Activated T-helper 1 cell treated with anti-CD3 and anti-CD28 coated beads, Interleukin-12 subunit alpha, Interleukin-12 subunit beta, Interleukin-2, Interleukin-4 antibody, amounts not matched to agents 30 ng/mL and 10 ng/mL and 1 ng/mL, durations not matched to agents 14 hours and 24 hours and 36 hours (primary cell): ENCODE data around the gene SHISAL2A. TPM values are rescaled to one million over a fixed set of nuclear protein-coding genes. Genes with fewer than 3 reads are reported as not detected.

ENCODE experiments used
- DNase-seq: peaks from one replicate; pipeline ENCODE4 v3.0.0; 2021; ENCODE audit warnings: low spot score
- H3K27ac Mint-ChIP-seq: one replicate; pipeline ENCODE4 v1.8.0; 2021; ENCODE audit warnings: mild to moderate bottlenecking, mixed read lengths
- H3K27me3 Mint-ChIP-seq: one replicate; pipeline ENCODE4 v1.8.0; 2022; ENCODE audit warnings: mild to moderate bottlenecking, moderate library complexity, mixed read lengths; ENCODE audit not compliant: insufficient read depth
- H3K36me3 Mint-ChIP-seq: one replicate; pipeline ENCODE4 v1.8.0; 2021; ENCODE audit warnings: low read depth, mixed read lengths
- H3K4me1 Mint-ChIP-seq: one replicate; pipeline ENCODE4 v1.8.0; 2021; ENCODE audit warnings: low read depth, mixed read lengths
- H3K4me3 Mint-ChIP-seq: one replicate; pipeline ENCODE4 v1.8.0; 2021; ENCODE audit warnings: mild to moderate bottlenecking, moderate library complexity, mixed read lengths
- H3K9me3 Mint-ChIP-seq: one replicate; pipeline ENCODE4 v1.8.0; 2021; ENCODE audit warnings: mixed read lengths
- intact Hi-C: fragments of 100-400 bp; cut with micrococcal nuclease; formaldehyde crosslinking; loops from one replicate; pipeline ENCODE4 v1.15.1; 2024
- total RNA-seq: library from RNA; stranded (reverse); gene quantifications from 2 replicates; pipeline ENCODE4 v1.2.3, GENCODE V29; 2022

The SHISAL2A gene
- total RNA-seq, 1 donor from 2014 or later = 5.7 TPM

DNA sequence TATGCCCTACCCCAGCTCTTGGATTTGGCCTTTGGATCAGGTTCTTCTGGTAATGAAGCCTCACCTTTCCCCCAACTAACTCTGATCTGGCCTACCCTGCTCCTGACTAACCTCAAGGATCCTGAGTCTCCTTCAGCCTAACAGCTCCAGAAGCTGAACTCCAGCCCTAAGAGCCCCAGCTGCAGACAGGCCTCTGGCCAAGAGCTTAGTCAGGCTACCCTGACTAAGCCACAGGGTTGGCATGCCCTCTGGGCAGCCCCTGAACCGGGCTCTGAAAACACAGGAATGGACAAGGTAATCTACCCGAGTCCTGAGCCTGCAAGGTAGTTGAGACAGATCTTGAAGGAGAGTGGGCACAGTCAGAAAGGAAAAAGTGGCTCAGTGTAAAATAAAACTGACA is 35.7 kb downstream of the SHISAL2A start:
- H3K9me3 Mint-ChIP-seq = no peaks in the 10 kb centered on the region
- H3K27me3 Mint-ChIP-seq = peaks cover 2% of the 10 kb centered on the region
- H3K27ac Mint-ChIP-seq = no peak overlapping the region
- H3K4me3 Mint-ChIP-seq = no peak overlapping the region
- no peaks in the 10 kb centered on the region for H3K4me1 Mint-ChIP-seq
- intact Hi-C loops = no loop called here
- no peak for DNase-seq
- H3K36me3 Mint-ChIP-seq = peaks cover 3% of the 10 kb centered on the region

DNA sequence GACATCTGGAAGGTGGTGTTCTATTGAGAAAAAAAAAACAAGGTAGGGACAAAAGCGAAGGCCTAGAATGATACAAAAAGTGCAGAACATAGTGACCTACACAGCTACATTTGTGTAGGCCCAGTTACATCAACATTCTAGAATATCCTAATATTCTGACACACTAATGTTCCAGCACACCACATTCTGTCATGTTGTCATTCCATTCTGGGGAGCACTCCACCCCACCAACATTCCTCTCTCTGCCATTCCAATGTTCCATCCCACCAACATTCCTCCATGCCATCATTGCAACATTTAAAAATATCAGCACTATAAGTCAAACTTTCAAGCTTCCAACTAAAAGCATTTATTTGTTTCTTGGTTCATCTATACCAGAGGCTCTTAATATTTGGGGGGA is 36.7 kb downstream of the SHISAL2A start:
- intact Hi-C loops = no loop called here
- no peak for DNase-seq
- H3K4me1 Mint-ChIP-seq = peaks cover 5% of the 10 kb centered on the region
- H3K36me3 Mint-ChIP-seq = peaks cover 3% of the 10 kb centered on the region
- peaks cover 2% of the 10 kb centered on the region for H3K27me3 Mint-ChIP-seq
- H3K9me3 Mint-ChIP-seq = no peaks in the 10 kb centered on the region
- H3K27ac Mint-ChIP-seq = no peak overlapping the region
- H3K4me3 Mint-ChIP-seq = no peak overlapping the region

DNA sequence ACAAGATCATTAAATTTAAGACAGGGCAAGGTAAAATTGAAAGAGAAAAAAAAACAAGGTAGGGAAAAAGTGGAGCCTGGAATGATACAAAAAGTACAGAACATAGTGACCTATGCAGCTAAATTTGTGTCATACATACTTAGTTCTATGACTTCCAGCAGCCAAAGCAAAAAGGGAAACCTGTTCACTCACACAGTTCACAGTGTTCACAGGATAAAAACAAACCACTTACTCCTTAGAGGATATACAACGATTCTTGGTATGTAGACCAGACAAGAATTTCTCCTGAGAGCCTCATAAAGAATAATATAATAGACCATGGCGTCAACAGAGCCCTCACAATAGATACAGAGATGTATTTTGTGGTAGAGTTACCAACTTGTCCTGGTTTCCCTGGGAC is 37.6 kb downstream of the SHISAL2A start:
- DNase-seq = no peak
- Mint-ChIP-seq H3K36me3 (peaks cover 3% of the 10 kb centered on the region), H3K9me3 (no peaks in the 10 kb centered on the region)

DNA sequence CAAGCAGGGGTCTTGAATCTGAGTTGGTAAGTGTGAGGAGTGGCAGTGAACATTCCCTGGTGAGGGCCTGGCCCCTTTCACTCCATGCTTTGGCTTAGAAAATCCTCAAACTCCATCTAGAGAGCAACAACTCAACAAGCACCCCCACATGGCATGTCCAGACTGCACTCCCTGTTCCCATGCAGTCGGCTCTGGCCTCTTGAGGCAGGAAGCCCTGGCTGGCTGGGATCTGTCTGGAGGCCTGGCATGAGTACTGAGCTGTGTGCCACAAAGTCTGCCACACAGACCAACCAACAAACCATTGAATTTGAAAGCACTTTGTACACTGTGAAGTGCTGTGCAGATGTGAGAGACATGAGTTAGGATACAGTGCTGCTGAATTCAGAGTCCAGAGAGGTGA is 40.0 kb downstream of the SHISAL2A start:
- intact Hi-C loops = no loop called here
- H3K4me3 Mint-ChIP-seq = no peak overlapping the region
- peaks cover 2% of the 10 kb centered on the region for H3K27me3 Mint-ChIP-seq
- peaks cover 3% of the 10 kb centered on the region for H3K36me3 Mint-ChIP-seq
- no peak overlapping the region for H3K27ac Mint-ChIP-seq
- H3K9me3 Mint-ChIP-seq = no peaks in the 10 kb centered on the region
- DNase-seq = no peak
- peaks cover 10% of the 10 kb centered on the region for H3K4me1 Mint-ChIP-seq

More for the DNA sequence above, 37.6 kb downstream of the SHISAL2A start:
- Mint-ChIP-seq H3K27ac (no peak overlapping the region), H3K4me1 (peaks cover 10% of the 10 kb centered on the region), H3K27me3 (peaks cover 2% of the 10 kb centered on the region), H3K4me3 (no peak overlapping the region)
- intact Hi-C loops = no loop called here

DNA sequence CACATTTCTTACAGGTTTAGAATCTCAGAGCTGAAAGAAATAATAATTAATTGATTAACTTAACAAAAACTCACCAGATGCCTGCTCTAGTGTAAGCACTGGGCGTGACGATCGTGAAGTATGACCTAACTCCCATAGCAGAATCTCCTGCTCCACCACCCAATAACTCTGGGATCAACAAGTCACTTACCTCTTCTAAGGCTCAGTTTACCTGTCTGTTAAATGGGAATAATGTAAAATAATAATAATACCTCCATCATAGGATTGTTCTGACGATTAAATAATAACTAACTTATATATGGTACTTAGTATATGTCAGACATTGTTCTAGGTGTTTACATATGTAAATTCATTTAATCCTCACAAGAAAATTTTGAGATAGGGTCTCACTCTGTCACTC is 40.5 kb downstream of the SHISAL2A start:
- H3K36me3 Mint-ChIP-seq = peaks cover 3% of the 10 kb centered on the region
- intact Hi-C loops = no loop called here
- H3K27ac Mint-ChIP-seq = no peak overlapping the region
- H3K4me1 Mint-ChIP-seq = peaks cover 10% of the 10 kb centered on the region
- no peak overlapping the region for H3K4me3 Mint-ChIP-seq
- peaks cover 2% of the 10 kb centered on the region for H3K27me3 Mint-ChIP-seq
- H3K9me3 Mint-ChIP-seq = no peaks in the 10 kb centered on the region
- DNase-seq = no peak

DNA sequence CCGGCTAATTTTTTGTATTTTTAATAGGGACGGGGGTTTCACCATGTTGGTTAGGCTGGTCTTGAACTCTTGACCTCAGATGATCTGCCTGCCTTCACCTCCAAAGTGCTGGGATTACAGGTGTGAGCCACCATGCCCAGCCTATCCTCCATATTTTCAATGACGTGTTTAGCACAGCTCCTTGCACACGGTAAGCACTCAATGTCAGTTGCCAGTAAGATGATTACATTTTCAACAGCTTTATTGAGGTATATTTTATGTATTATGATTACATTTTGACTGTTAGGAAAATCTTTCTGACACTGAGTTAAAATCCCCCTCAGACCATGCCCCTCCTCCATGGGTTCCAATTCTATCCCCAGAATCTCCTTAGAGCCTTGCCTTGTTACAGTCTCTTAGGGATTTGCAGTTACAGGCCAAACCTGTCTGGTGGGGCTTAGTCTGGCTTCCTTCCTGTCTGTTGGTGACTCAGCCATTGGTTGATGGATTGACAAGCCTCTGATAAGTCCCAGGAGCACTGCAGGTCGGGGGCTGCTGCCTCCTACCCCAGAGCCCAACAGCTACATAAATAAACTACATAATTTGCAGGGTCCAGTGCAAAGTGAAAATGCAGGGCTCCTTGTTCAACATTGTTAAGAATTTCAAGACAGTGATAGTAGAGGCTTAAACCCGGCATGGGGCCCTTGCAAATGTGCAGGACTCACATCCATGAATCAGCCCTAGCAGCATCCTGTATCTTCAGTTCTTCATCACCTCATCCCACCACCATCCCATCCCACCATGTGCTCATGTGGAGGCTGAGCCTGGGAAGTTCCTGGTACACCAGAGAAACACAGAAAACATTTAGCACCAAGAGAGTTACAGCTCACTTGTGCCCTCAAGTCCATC is 41.8 kb downstream of the SHISAL2A start:
- intact Hi-C loops = no loop called here
- Mint-ChIP-seq H3K9me3 (no peaks in the 10 kb centered on the region), H3K4me1 (peaks cover 10% of the 10 kb centered on the region), H3K4me3 (no peak overlapping the region), H3K36me3 (peaks cover 3% of the 10 kb centered on the region), H3K27ac (peak overlapping the region; percentile 2), H3K27me3 (peaks cover 2% of the 10 kb centered on the region)
- no peak for DNase-seq

DNA sequence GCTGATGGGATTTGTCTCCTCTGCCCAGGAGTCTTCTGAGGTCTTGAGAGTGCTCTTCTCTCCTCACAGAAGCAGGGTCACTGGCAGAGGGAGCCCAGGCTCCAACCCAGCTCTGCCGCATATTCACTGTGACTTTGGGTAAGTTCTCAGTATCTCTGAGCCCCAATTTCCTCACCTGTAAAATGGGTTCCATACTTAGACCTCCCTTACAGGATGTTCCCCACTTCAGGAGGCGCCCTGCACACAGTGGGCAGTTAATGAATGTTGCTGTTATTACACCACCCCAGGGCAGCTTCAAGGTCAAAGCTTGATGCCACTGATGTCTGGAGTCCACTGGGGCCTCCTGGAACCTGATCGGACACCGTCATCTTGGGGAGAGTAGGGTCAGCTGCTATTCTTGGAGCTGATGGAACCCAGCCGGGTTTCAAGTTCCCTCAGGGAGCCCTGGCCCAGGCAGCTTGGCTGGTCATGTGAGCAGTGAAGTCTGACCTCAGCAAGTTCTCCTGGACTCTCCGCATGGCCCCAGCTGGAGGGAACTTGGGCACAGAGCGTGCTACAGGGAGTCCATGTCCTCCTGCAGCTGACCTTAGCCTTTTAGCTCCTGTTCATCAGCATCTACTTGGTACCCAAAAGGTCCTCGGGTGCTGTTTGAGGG is 43.4 kb downstream of the SHISAL2A start:
- H3K36me3 Mint-ChIP-seq = no peaks in the 10 kb centered on the region
- H3K9me3 Mint-ChIP-seq = no peaks in the 10 kb centered on the region
- no peak overlapping the region for H3K4me3 Mint-ChIP-seq
- intact Hi-C loops = no loop called here
- no peak overlapping the region for H3K27ac Mint-ChIP-seq
- peaks cover 10% of the 10 kb centered on the region for H3K4me1 Mint-ChIP-seq
- DNase-seq = no peak
- H3K27me3 Mint-ChIP-seq = no peaks in the 10 kb centered on the region

DNA sequence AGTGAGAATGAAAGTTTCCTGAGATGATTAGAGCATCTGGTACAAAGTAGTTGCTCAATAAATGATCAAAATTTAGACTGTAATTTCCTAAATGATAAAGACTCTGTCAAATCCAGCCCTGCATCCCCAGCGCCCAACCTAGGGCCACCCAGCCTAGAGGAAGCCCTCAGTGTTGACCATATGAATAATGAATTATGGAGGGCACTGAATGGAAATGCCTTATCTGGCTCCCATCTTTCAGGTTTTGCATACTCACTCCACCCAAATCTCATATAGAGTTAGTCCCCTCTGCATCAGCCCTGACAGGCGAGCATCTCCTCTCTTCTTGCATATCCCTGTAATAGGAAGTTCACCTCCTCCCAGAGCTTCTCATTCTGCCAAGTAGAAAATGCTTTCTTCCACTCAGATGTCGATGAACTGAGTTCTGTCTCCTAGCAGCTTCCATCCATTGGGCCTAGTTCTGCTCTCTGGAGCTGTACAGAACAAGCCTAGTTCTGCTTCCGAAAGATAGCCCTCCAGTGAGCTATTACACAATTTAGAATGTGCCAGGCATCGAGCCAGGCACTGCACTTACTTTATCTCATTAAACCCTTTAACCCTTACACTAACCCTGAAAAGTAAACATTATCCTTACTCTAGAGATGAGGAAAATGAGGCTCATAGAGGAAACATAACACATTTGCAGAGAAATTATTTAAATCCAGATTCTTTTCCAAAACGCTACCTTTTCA is 44.3 kb downstream of the SHISAL2A start:
- no peak overlapping the region for H3K4me3 Mint-ChIP-seq
- H3K4me1 Mint-ChIP-seq = peaks cover 10% of the 10 kb centered on the region
- DNase-seq = no peak
- intact Hi-C loops = no loop called here
- H3K36me3 Mint-ChIP-seq = no peaks in the 10 kb centered on the region
- H3K27ac Mint-ChIP-seq = no peak overlapping the region
- H3K27me3 Mint-ChIP-seq = no peaks in the 10 kb centered on the region
- H3K9me3 Mint-ChIP-seq = no peaks in the 10 kb centered on the region

DNA sequence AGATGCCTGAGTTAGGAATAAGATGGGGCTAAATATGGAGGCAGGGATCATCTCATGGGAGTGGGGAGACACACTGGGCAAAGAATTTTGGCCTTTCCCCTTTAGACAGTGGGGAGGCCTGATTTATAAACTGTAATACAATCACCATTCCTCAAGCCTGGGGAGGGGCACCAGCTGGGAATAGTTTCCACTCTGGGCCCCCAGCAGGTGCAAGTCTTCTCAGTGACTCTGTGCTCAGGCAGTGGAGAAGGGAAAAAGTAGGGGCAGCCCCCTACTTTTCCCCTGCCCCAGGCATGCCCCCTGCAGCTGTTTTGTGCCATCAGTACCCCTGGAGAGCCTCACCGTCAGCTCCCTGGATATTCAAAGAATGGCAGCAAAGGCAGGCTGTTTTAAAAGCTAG is 46.1 kb downstream of the SHISAL2A start:
- H3K4me3 Mint-ChIP-seq = no peak overlapping the region
- H3K27me3 Mint-ChIP-seq = no peaks in the 10 kb centered on the region
- no peak for DNase-seq
- peaks cover 5% of the 10 kb centered on the region for H3K36me3 Mint-ChIP-seq
- H3K27ac Mint-ChIP-seq = no peak overlapping the region
- H3K9me3 Mint-ChIP-seq = peaks cover 6% of the 10 kb centered on the region
- H3K4me1 Mint-ChIP-seq = peaks cover 21% of the 10 kb centered on the region
- intact Hi-C loops = no loop called here

DNA sequence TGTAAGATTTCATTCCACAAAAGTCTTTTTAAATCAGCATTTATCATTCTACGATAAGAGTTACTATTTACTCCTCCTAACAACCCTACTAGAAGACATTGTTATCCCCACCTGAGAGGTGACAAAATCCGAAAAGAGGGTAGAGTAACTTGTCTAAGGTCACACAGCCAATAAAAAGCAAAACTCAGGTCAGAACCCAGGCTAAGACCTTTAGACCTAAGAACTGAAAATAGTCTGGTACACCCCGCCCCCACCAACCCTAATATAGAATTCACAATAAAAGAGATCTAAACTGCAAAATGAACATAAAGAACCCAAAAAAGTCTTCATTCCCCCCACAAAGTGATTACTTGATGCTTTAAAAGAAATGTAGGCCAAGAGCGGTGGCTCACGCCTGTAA is 46.5 kb downstream of the SHISAL2A start:
- no peak for DNase-seq
- Mint-ChIP-seq H3K9me3 (peaks cover 7% of the 10 kb centered on the region), H3K27me3 (no peaks in the 10 kb centered on the region), H3K4me3 (no peak overlapping the region), H3K27ac (no peak overlapping the region), H3K4me1 (peaks cover 20% of the 10 kb centered on the region), H3K36me3 (peaks cover 6% of the 10 kb centered on the region)
- intact Hi-C loops = no loop called here

DNA sequence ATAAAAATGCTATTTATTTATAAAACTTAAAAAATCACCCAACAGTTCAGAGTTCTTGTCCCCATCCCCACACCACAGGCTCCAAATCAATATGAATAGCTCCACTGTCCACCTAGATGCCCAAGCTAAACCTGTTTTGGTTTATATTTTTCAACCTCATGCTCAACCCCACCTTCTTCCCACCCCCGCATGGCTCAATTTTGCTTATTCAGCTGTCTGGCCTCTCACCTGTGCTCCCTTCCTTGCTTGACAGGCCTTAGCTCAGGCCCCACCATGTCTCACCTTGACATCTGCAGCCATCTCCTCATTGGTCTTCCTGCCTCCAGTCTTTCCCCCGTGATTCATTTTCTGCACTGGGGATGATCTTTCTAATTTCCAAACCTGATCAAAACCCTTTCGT is 47.4 kb downstream of the SHISAL2A start:
- intact Hi-C loops = loop anchor here (10.0 kb wide), 1 partner anchor 166 kb away; no protein-coding TSS in a partner anchor
- H3K27me3 Mint-ChIP-seq = no peaks in the 10 kb centered on the region
- no peak for DNase-seq
- H3K4me3 Mint-ChIP-seq = no peak overlapping the region
- peaks cover 7% of the 10 kb centered on the region for H3K9me3 Mint-ChIP-seq
- H3K27ac Mint-ChIP-seq = no peak overlapping the region
- peaks cover 7% of the 10 kb centered on the region for H3K36me3 Mint-ChIP-seq
- H3K4me1 Mint-ChIP-seq = peaks cover 13% of the 10 kb centered on the region

DNA sequence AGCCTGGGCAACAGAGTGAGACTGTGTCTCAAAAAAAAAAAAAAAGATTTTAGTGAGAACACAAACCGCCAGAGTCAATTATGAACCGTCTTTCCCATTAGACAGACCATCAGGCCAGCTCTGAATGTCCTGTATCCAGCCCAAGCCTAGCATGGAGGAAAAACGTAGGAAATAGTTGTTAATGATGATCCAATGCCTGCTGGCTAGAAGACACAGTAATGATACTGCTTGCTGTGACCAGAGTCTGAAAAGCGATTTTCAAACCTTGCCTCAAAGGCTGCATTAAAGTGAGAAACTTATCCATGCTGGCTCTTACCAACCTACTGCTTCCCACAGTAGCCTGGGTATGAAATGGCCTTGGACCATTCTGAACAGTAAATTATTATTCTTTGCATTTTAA is 48.2 kb downstream of the SHISAL2A start:
- Mint-ChIP-seq H3K36me3 (peaks cover 10% of the 10 kb centered on the region), H3K4me1 (peaks cover 16% of the 10 kb centered on the region), H3K4me3 (no peak overlapping the region), H3K27ac (no peak overlapping the region), H3K27me3 (no peaks in the 10 kb centered on the region), H3K9me3 (peaks cover 7% of the 10 kb centered on the region)
- DNase-seq = no peak
- intact Hi-C loops = loop anchor here (10.0 kb wide), 1 partner anchor 166 kb away; no protein-coding TSS in a partner anchor
